HG02981 (cell line): Measurements from ENCODE around the gene PRODH.
"Not testable (repeated sequence)": the region's sequence is repeated elsewhere in the genome, so short reads cannot be mapped to it uniquely, and the experiment has no call there.

Experiments
- ATAC-seq: cut with Tn5 transposase; IDR thresholded peaks from one replicate; pipeline ENCODE4 v1.9.1; 2021; ENCODE audit warnings: mild to moderate bottlenecking, moderate library complexity; ENCODE audit not compliant: unreplicated experiment

The PRODH gene

GRCh38 chr22:18969158-18969942, 33.3 kb upstream of the PRODH start:
- not testable (repeated sequence) for ATAC-seq

- no peak for ATAC-seq
These were observed 32.1 kb upstream of the PRODH start for GRCh38 chr22:18968011-18968749.

DNA sequence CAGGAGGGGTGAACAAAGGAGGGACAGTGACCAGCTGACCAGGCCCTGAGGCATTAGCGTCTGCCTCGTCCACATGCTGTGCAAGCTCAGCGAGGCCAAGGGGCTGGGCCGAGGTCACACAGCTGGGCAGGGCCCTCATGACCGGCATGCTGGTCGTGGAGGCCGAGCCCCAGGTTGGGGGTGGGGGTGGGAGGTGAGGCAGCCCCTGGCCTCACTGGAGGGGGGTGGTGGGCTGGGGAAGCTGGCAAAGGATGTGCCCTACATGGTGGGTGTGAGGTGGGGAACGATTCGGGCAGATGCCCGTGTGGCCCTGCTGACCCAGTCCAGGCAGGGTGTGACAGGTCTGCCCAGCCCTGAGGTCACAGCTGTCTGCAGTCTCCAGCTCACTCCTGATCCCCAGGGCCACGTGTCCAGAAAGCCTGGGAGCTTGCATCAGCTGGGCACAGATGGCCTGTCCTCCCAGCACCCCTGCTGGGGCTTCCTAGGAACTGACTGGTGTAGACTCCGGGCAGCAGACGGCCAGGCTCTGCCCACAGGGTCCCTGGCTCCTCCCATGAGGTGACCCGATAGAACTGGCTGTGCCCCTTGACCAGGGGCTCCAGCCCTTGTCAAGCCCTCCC, 31.4 kb upstream of the PRODH start:
- ATAC-seq: not testable (repeated sequence)

DNA sequence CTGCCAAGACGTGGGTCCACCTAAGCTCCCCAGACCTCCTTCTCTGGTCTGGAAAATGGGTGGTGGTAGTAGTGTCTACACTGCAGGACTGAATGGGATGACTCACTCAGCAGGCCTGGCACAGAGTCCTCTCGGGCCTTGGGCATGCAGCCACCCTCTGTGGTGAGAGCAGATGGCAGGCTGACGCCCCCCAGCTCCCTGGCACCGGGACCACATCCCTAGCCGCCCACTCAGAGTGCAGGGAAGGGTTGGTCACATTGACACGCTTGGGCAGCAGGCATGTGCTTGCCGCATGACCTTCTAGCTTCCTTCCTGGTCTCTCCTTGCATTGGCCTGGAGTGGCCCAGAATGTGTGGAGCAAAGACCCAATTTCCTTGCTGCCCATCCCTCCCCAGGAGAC, 30.7 kb upstream of the PRODH start:
- ATAC-seq: no peak

- no peak for ATAC-seq
These were observed 29.7 kb upstream of the PRODH start for GRCh38 chr22:18965526-18966421.

GRCh38 chr22:18964501-18965265, 28.6 kb upstream of the PRODH start:
- ATAC-seq: not testable (repeated sequence)

GRCh38 chr22:18964051-18964450, 28.0 kb upstream of the PRODH start:
- not testable (repeated sequence) for ATAC-seq

- ATAC-seq: no peak
These were observed 26.2 kb upstream of the PRODH start for GRCh38 chr22:18962308-18962635.

- ATAC-seq: not testable (repeated sequence)
These were observed 25.7 kb upstream of the PRODH start for GRCh38 chr22:18961632-18962307.

- not testable (repeated sequence) for ATAC-seq
These were observed 25.1 kb upstream of the PRODH start for GRCh38 chr22:18961201-18961600.

GRCh38 chr22:18960166-18960820, 24.2 kb upstream of the PRODH start:
- ATAC-seq: not testable (repeated sequence)

GRCh38 chr22:18959741-18960140, 23.6 kb upstream of the PRODH start:
- not testable (repeated sequence) for ATAC-seq

DNA sequence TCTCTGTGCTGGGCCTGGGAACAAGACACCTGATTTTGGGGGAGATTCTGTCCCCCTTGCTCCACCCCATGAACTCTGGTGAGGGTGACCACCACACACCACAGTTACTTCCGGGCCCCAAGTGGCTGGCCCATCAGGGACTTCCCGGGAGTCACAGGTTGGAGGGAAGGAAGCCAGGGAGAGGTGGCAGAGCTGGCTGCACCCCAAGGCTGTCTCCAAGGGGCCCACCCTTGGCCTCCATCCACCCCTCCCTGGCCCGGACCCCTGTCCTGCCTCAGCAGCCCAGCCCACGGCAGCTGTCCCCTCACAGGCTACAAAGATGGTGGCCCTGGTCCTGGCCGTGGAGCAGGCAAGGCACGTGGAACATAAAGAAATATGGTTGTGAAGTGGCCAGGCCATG, 23.2 kb upstream of the PRODH start:
- not testable (repeated sequence) for ATAC-seq

DNA sequence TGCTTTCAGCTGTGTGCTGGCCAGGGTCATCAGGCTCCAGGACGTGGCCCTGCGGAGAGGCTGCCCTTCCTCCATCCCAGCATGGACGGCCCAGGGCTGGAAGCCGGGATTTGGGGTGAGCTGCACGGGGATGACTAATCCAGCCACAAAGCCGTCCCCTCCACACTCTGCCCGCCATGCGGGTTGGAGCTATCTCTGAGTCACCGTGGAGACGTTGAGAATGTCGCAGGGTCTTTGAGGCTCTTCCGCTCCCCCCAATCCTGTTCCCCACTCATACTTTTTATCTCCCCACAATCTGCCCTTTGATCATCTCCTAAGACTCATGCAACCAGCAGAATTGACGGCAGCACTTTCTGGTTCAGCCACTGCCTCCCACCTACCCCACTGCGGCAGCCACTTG, 22.6 kb upstream of the PRODH start:
- ATAC-seq: not testable (repeated sequence)

- not testable (repeated sequence) for ATAC-seq
These were observed 22.2 kb upstream of the PRODH start for GRCh38 chr22:18958321-18958705.

GRCh38 chr22:18957621-18958320, 21.7 kb upstream of the PRODH start:
- not testable (repeated sequence) for ATAC-seq

DNA sequence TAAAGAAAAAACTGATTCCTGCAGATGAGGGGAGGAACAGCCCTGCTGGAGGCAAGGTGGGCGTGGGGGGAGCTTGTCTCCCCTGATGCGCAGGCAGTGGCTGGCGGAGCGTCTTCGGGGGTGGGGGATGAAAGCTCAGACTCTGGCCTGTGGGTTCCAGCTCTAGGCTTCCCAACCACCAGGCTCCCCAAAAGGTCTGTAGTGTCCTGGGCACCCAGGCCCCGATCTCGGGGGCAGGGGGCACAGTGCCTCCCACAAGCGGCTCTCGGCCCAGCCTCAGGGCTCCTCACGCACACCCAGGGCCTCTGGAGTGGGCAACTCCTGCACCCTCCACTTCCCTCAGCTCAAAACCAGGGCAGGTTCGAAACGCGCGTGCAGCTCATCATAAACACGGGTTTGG, 20.9 kb upstream of the PRODH start:
- not testable (repeated sequence) for ATAC-seq

GRCh38 chr22:18956121-18956895, 20.2 kb upstream of the PRODH start:
- not testable (repeated sequence) for ATAC-seq
